ENCODE results near the gene NFYA.

The NFYA gene

GRCh38 chr6:41042226-41043055 is 30.3 kb upstream of the NFYA start, which contains the start of gene TSPO2:
TSPO2 (plus strand) TSS chr6:41042467; CDS start chr6:41042986, 519 bp downstream.
- DNase-seq (ENCODE audit: low read depth, low spot score), result no peak
- H3K36me3 ChIP-seq (ENCODE audit: insufficient read depth, low read length), result no peaks in the 10 kb centered on the region
- no peaks in the 10 kb centered on the region for H3K9me3 ChIP-seq (ENCODE audit: low read depth, low read length)

GRCh38 chr6:41043151-41043550 is 29.6 kb upstream of the NFYA start:
- H3K27ac ChIP-seq, result no peak overlapping the region
- H3K9me3 ChIP-seq (ENCODE audit: low read depth, low read length), result no peaks in the 10 kb centered on the region
- H3K9ac ChIP-seq (ENCODE audit: insufficient read length), result no peak overlapping the region
- no peak for DNase-seq (ENCODE audit: low read depth, low spot score)
- no peaks in the 10 kb centered on the region for H3K36me3 ChIP-seq (ENCODE audit: insufficient read depth, low read length)
- TF ChIP-seq POLR2AphosphoS5 (IDR thresholded peaks at IDR 0.05; ENCODE audit: borderline replicate concordance, low read depth, low read length), result no peak
- TF ChIP-seq EZH2 (IDR thresholded peaks at IDR 0.05), result no peak
- no peak for TF ChIP-seq FOXP2 (optimal IDR thresholded peaks at IDR 0.05; ENCODE audit: control extremely low read depth, extremely low read length, insufficient read depth)
- no peak overlapping the region for H3K4me3 ChIP-seq

More at GRCh38 chr6:41042226-41043055, 30.3 kb upstream of the NFYA start, which contains the start of gene TSPO2:
- Histone ChIP-seq H3K9ac (ENCODE audit: insufficient read length) (no peak within 1 kb of the TSS), H3K27ac (no peak within 1 kb of the TSS), H3K4me3 (no peak within 1 kb of the TSS)
- TF ChIP-seq EZH2 (IDR thresholded peaks at IDR 0.05) (no peak), POLR2AphosphoS5 (IDR thresholded peaks at IDR 0.05; ENCODE audit: borderline replicate concordance, low read depth, low read length) (no peak), FOXP2 (optimal IDR thresholded peaks at IDR 0.05; ENCODE audit: control extremely low read depth, extremely low read length, insufficient read depth) (no peak)

GRCh38 chr6:41045664-41046063 is 27.1 kb upstream of the NFYA start:
- no peak for TF ChIP-seq EZH2 (IDR thresholded peaks at IDR 0.05)
- DNase-seq (ENCODE audit: low read depth, low spot score), result no peak
- Histone ChIP-seq H3K9ac (ENCODE audit: insufficient read length) (no peak overlapping the region), H3K36me3 (ENCODE audit: insufficient read depth, low read length) (no peaks in the 10 kb centered on the region), H3K27ac (no peak overlapping the region), H3K9me3 (ENCODE audit: low read depth, low read length) (no peaks in the 10 kb centered on the region), H3K4me3 (no peak overlapping the region)

- no peak for DNase-seq (ENCODE audit: low read depth, low spot score)
- no peak overlapping the region for H3K9ac ChIP-seq (ENCODE audit: insufficient read length)
- no peak overlapping the region for H3K4me3 ChIP-seq
- no peaks in the 10 kb centered on the region for H3K9me3 ChIP-seq (ENCODE audit: low read depth, low read length)
- TF ChIP-seq EZH2 (IDR thresholded peaks at IDR 0.05) (no peak), POLR2AphosphoS5 (IDR thresholded peaks at IDR 0.05; ENCODE audit: borderline replicate concordance, low read depth, low read length) (no peak), FOXP2 (optimal IDR thresholded peaks at IDR 0.05; ENCODE audit: control extremely low read depth, extremely low read length, insufficient read depth) (no peak)
- H3K36me3 ChIP-seq (ENCODE audit: insufficient read depth, low read length), result no peaks in the 10 kb centered on the region
- H3K27ac ChIP-seq, result no peak overlapping the region
Measured at GRCh38 chr6:41046084-41046483, 26.7 kb upstream of the NFYA start.

- no peak for DNase-seq (ENCODE audit: low read depth, low spot score)
- Histone ChIP-seq H3K4me3 (no peak overlapping the region), H3K27ac (no peak overlapping the region), H3K9ac (ENCODE audit: insufficient read length) (no peak overlapping the region), H3K36me3 (ENCODE audit: insufficient read depth, low read length) (no peaks in the 10 kb centered on the region), H3K9me3 (ENCODE audit: low read depth, low read length) (no peaks in the 10 kb centered on the region)
- TF ChIP-seq FOXP2 (optimal IDR thresholded peaks at IDR 0.05; ENCODE audit: control extremely low read depth, extremely low read length, insufficient read depth) (no peak), EZH2 (IDR thresholded peaks at IDR 0.05) (no peak)
Measured at GRCh38 chr6:41047306-41047705, 25.5 kb upstream of the NFYA start.

GRCh38 chr6:41047745-41048732 is 24.7 kb upstream of the NFYA start:
- Histone ChIP-seq H3K9me3 (ENCODE audit: low read depth, low read length) (no peaks in the 10 kb centered on the region), H3K36me3 (ENCODE audit: insufficient read depth, low read length) (no peaks in the 10 kb centered on the region), H3K27ac (no peak overlapping the region), H3K9ac (ENCODE audit: insufficient read length) (no peak overlapping the region), H3K4me3 (no peak overlapping the region)
- TF ChIP-seq POLR2AphosphoS5 (IDR thresholded peaks at IDR 0.05; ENCODE audit: borderline replicate concordance, low read depth, low read length) (no peak), EZH2 (IDR thresholded peaks at IDR 0.05) (no peak), FOXP2 (optimal IDR thresholded peaks at IDR 0.05; ENCODE audit: control extremely low read depth, extremely low read length, insufficient read depth) (no peak)
- no peak for DNase-seq (ENCODE audit: low read depth, low spot score)

GRCh38 chr6:41049521-41049920 is 23.3 kb upstream of the NFYA start:
- no peaks in the 10 kb centered on the region for H3K36me3 ChIP-seq (ENCODE audit: insufficient read depth, low read length)
- no peak overlapping the region for H3K27ac ChIP-seq
- H3K4me3 ChIP-seq, result no peak overlapping the region
- no peaks in the 10 kb centered on the region for H3K9me3 ChIP-seq (ENCODE audit: low read depth, low read length)
- no peak overlapping the region for H3K9ac ChIP-seq (ENCODE audit: insufficient read length)
- DNase-seq (ENCODE audit: low read depth, low spot score), result no peak
- TF ChIP-seq FOXP2 (optimal IDR thresholded peaks at IDR 0.05; ENCODE audit: control extremely low read depth, extremely low read length, insufficient read depth) (no peak), EZH2 (IDR thresholded peaks at IDR 0.05) (no peak), POLR2AphosphoS5 (IDR thresholded peaks at IDR 0.05; ENCODE audit: borderline replicate concordance, low read depth, low read length) (no peak)

- no peak for DNase-seq (ENCODE audit: low read depth, low spot score)
- Histone ChIP-seq H3K27ac (no peak overlapping the region), H3K36me3 (ENCODE audit: insufficient read depth, low read length) (no peaks in the 10 kb centered on the region), H3K9ac (ENCODE audit: insufficient read length) (no peak overlapping the region), H3K4me3 (no peak overlapping the region), H3K9me3 (ENCODE audit: low read depth, low read length) (no peaks in the 10 kb centered on the region)
- TF ChIP-seq EZH2 (IDR thresholded peaks at IDR 0.05) (no peak), POLR2AphosphoS5 (IDR thresholded peaks at IDR 0.05; ENCODE audit: borderline replicate concordance, low read depth, low read length) (no peak), FOXP2 (optimal IDR thresholded peaks at IDR 0.05; ENCODE audit: control extremely low read depth, extremely low read length, insufficient read depth) (no peak)
Measured at GRCh38 chr6:41049955-41050354, 22.8 kb upstream of the NFYA start.
